ENCODE results near the gene TTC27. TPM values are rescaled to one million over a fixed set of nuclear protein-coding genes. Genes with fewer than 3 reads are reported as not detected.

TTC27 gene
- total RNA-seq, 2 donors from 2014 or later: 11.9 to 23.2 TPM

DNA sequence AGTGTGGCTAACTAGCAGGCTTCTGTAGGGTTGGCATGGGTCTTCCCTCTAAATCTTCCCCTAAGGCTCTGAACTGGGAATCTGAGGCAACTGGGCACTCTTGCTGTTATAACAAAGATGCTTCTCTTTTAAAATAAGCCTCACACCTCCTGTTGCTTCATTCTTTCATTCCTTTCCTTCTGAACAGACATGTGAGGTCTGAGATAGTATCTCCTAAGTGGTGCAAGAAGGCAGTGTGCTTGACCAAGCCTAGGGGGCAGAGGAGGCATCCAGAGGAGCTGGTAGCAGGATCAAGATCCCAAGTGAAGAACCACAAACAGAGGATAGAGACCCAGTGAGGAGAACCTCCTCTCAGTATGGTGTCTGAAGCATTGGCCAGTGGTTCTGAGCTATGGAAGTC is 90.9 kb downstream of the TTC27 start:
- TF ChIP-seq, protein P1, sequence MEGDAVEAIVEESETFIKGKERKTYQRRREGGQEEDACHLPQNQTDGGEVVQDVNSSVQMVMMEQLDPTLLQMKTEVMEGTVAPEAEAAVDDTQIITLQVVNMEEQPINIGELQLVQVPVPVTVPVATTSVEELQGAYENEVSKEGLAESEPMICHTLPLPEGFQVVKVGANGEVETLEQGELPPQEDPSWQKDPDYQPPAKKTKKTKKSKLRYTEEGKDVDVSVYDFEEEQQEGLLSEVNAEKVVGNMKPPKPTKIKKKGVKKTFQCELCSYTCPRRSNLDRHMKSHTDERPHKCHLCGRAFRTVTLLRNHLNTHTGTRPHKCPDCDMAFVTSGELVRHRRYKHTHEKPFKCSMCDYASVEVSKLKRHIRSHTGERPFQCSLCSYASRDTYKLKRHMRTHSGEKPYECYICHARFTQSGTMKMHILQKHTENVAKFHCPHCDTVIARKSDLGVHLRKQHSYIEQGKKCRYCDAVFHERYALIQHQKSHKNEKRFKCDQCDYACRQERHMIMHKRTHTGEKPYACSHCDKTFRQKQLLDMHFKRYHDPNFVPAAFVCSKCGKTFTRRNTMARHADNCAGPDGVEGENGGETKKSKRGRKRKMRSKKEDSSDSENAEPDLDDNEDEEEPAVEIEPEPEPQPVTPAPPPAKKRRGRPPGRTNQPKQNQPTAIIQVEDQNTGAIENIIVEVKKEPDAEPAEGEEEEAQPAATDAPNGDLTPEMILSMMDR (IDR thresholded peaks at IDR 0.05): no peak
- peak overlapping the region; percentile 78 to 82 for H3K27ac ChIP-seq
- no peak for ATAC-seq (ENCODE audit: insufficient number of reproducible peaks, low FRiP score, low read depth)

DNA sequence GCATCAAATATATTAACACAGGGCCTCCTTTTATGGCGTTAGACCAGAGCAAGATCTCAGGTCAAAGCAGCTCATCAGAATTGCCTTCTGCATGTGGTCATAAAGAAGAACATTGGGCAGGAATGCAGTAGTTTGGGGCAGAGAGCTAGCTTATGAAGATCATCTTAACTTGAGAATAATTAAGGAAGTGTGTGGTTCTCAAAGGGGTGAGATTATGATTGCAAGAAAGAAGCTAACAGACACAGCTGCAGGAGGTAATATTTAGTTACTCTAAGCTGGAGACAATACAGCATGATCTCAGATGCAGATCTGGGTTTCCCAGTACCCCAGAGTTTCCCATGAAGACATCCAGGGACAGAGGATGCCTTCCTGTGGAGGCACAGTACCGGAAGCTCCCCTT is 91.6 kb downstream of the TTC27 start:
- peak overlapping the region; percentile 78 to 82 for H3K27ac ChIP-seq
- DNase-seq (ENCODE audit: low spot score) (no peak), ATAC-seq (ENCODE audit: insufficient number of reproducible peaks, low FRiP score, low read depth) (no peak)
- no peaks in the 10 kb centered on the region for H3K27me3 ChIP-seq (replicated peaks; ENCODE audit: insufficient read depth)
- H3K36me3 ChIP-seq: no peaks in the 10 kb centered on the region
- no peaks in the 10 kb centered on the region for H3K9me3 ChIP-seq
- H3K4me3 ChIP-seq: no peak overlapping the region
- H3K4me1 ChIP-seq (ENCODE audit: control insufficient read depth in 1 of 2, low read depth in 2 of 2): peaks cover 17 to 51% of the 10 kb centered on the region in 2 donors
- TF ChIP-seq, protein P1 (IDR thresholded peaks at IDR 0.05): no peak

More for the DNA sequence above, 90.9 kb downstream of the TTC27 start:
- no peak for DNase-seq (ENCODE audit: low spot score)
- H3K4me3 ChIP-seq: no peak overlapping the region
- H3K36me3 ChIP-seq: no peaks in the 10 kb centered on the region
- no peaks in the 10 kb centered on the region for H3K27me3 ChIP-seq (replicated peaks; ENCODE audit: insufficient read depth)
- peaks cover 17 to 54% of the 10 kb centered on the region in 2 donors for H3K4me1 ChIP-seq (ENCODE audit: control insufficient read depth in 1 of 2, low read depth in 2 of 2)
- H3K9me3 ChIP-seq: no peaks in the 10 kb centered on the region

DNA sequence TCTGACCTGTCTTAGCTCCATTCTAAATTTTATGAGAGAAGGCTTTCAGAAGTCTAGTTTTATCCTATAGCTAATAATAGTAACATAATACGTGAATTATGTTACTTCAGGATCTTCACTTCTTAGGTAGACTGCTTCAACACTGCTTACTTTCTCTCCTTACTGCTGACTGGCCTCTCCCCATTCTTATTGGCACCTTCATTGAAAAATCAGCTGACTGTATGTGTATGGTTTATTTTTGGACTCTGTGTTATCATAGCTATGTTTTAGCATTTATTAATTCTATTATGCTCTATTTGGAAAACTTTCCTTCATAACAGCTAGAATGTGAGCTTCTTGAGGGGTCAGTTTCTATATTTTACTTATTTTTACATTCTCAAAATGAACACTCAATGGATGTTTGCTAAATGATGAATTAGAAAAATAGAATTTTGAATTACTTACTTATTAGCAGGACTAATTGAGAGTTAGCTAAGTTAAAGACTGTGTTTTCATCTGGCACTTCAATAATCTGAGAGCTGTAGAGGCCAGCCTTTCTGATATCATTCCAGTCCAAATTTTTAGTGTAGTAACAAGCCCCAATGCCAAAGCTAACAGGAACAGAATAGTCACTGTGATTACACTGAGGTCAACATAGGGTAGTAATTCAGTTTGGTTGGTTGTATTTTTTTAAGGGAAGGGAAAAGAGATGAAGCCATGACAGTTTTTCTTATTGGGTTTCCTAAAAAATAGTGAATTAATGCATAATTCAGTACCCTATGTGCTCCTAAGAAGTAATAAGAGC is 92.3 kb downstream of the TTC27 start:
- H3K27ac ChIP-seq: peak overlapping the region; percentile 78 to 82
- ATAC-seq (ENCODE audit: insufficient number of reproducible peaks, low FRiP score, low read depth): peak; percentile 89
- H3K27me3 ChIP-seq (replicated peaks; ENCODE audit: insufficient read depth): no peaks in the 10 kb centered on the region
- no peaks in the 10 kb centered on the region for H3K36me3 ChIP-seq
- H3K4me1 ChIP-seq (ENCODE audit: control insufficient read depth in 1 of 2, low read depth in 2 of 2): peaks cover 17 to 44% of the 10 kb centered on the region in 2 donors
- TF ChIP-seq, protein P1 (IDR thresholded peaks at IDR 0.05): no peak
- no peak for DNase-seq (ENCODE audit: low spot score)
- H3K9me3 ChIP-seq: no peaks in the 10 kb centered on the region
- peak overlapping the region; percentile 7 for H3K4me3 ChIP-seq

DNA sequence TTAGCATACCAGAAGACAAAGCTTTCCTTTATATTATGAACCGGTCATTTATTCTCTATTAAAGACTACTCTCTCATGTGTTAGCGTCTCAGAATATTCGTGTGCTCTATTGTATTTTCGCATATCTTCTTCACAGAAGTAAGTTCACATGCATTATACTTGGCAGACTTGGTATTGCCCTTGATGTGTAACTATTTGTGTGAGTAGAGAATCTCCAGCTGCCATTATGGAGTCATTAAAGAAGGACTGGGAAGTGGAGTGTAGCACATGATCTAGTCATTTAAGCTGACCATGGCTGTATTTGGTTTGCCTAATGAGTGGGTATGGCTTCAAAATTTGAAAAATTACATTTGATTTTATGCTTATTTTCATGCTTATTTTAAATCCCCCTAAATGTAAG is 92.9 kb downstream of the TTC27 start:
- TF ChIP-seq, protein P1 (IDR thresholded peaks at IDR 0.05): no peak
- Histone ChIP-seq H3K9me3 (no peaks in the 10 kb centered on the region), H3K27me3 (replicated peaks; ENCODE audit: insufficient read depth) (no peaks in the 10 kb centered on the region), H3K27ac (peak overlapping the region in 1 of 2 donors; percentile 78), H3K4me1 (ENCODE audit: control insufficient read depth in 1 of 2, low read depth in 2 of 2) (peaks cover 15 to 37% of the 10 kb centered on the region in 2 donors), H3K36me3 (no peaks in the 10 kb centered on the region), H3K4me3 (no peak overlapping the region)
- DNase-seq (ENCODE audit: low spot score) (no peak), ATAC-seq (ENCODE audit: insufficient number of reproducible peaks, low FRiP score, low read depth) (no peak)

DNA sequence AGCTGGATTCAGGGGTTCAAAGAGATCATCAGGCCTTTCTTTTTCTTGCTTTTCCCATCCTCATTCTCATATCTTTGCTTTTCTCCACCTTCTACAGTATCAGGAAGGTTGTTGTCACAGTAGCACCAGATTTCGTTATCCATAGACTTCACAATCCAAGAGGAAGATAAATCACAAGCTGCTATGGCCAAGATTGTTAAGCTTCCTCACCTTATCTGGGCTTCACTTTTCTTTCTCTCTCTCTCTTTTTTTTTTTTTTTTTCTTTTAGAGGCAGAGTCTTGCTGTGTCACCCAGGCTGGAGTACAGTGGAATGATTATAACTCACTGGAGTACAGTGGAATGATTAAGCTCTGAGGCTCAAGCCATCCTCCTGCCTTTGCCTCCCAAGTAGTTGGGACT is 93.5 kb downstream of the TTC27 start:
- Histone ChIP-seq H3K27me3 (replicated peaks; ENCODE audit: insufficient read depth) (no peaks in the 10 kb centered on the region), H3K36me3 (no peaks in the 10 kb centered on the region), H3K4me3 (no peak overlapping the region), H3K27ac (peak overlapping the region in 1 of 2 donors; percentile 78), H3K4me1 (ENCODE audit: control insufficient read depth in 1 of 2, low read depth in 2 of 2) (peaks cover 12 to 32% of the 10 kb centered on the region in 2 donors), H3K9me3 (no peaks in the 10 kb centered on the region)
- TF ChIP-seq, protein P1 (IDR thresholded peaks at IDR 0.05): no peak
- DNase-seq (ENCODE audit: low spot score): no peak
- ATAC-seq (ENCODE audit: insufficient number of reproducible peaks, low FRiP score, low read depth): no peak

All from thoracic aorta (tissue), 2 donors.